H9 (cell line): ENCODE results near the gene RNF130. TPM values are rescaled to one million over a fixed set of nuclear protein-coding genes. Genes with fewer than 3 reads are reported as not detected.

ENCODE experiments used
- DNase-seq: peaks from one replicate; pipeline ENCODE4 v3.0.0-alpha.2; 2017
- H2AFZ ChIP-seq: one replicate; pipeline ENCODE4 v1.6.1; 2013; ENCODE audit warnings: mild to moderate bottlenecking, low read length, control low read depth, moderate library complexity
- H2AK5ac ChIP-seq: 2 replicates; pipeline ENCODE4 v1.6.1; 2013; ENCODE audit warnings: low read length, control low read depth, mixed read lengths; ENCODE audit not compliant: insufficient read length
- H2BK120ac ChIP-seq: one replicate; pipeline ENCODE4 v1.6.1; 2013; ENCODE audit warnings: low read depth, mild to moderate bottlenecking, low read length, control low read depth, inconsistent platforms; ENCODE audit not compliant: poor library complexity, severe bottlenecking
- H2BK12ac ChIP-seq: 2 replicates; pipeline ENCODE4 v1.6.1; 2013; ENCODE audit warnings: low read length, control low read depth, mixed read lengths, low read depth; ENCODE audit not compliant: insufficient read length
- H2BK15ac ChIP-seq: 2 replicates; pipeline ENCODE4 v1.6.1; 2013; ENCODE audit warnings: low read depth, low read length, control low read depth
- H2BK20ac ChIP-seq: one replicate; pipeline ENCODE4 v1.6.1; 2013; ENCODE audit warnings: low read depth, mild to moderate bottlenecking, low read length, control low read depth, inconsistent platforms; ENCODE audit not compliant: poor library complexity, severe bottlenecking
- H2BK5ac ChIP-seq: 2 replicates; pipeline ENCODE4 v1.6.1; 2013; ENCODE audit warnings: low read length, control low read depth, mixed read lengths; ENCODE audit not compliant: insufficient read length
- H3K14ac ChIP-seq: 2 replicates; pipeline ENCODE4 v1.6.1; 2013; ENCODE audit warnings: low read length, control low read depth; ENCODE audit not compliant: insufficient read depth
- H3K18ac ChIP-seq: 2 replicates; pipeline ENCODE4 v1.6.1; 2013; ENCODE audit warnings: low read depth, mild to moderate bottlenecking, mixed read lengths, low read length, control low read depth; ENCODE audit not compliant: insufficient read length
- H3K23ac ChIP-seq: 2 replicates; pipeline ENCODE4 v1.6.1; 2013; ENCODE audit warnings: low read length, control low read depth, mixed read lengths, low read depth; ENCODE audit not compliant: insufficient read length
- H3K23me2 ChIP-seq: 2 replicates; pipeline ENCODE4 v1.6.1; 2013; ENCODE audit warnings: low read depth, mild to moderate bottlenecking, mixed read lengths, low read length, control low read depth; ENCODE audit not compliant: insufficient read length, poor library complexity, severe bottlenecking
- H3K27ac ChIP-seq: 2 replicates; pipeline ENCODE4 v1.5.1; 2013; ENCODE audit warnings: low read length, control low read depth, mixed read lengths, low read depth; ENCODE audit not compliant: insufficient read length
- H3K27me3 ChIP-seq: 2 replicates; pipeline ENCODE4 v1.6.1; 2013; ENCODE audit warnings: low read length, control low read depth, inconsistent platforms; ENCODE audit not compliant: insufficient read depth
- H3K4ac ChIP-seq: 2 replicates; pipeline ENCODE4 v1.6.1; 2013; ENCODE audit warnings: low read depth, mild to moderate bottlenecking, control low read depth, inconsistent platforms, low read length, moderate library complexity
- H3K4me1 ChIP-seq: 2 replicates; pipeline ENCODE4 v1.6.1; 2013; ENCODE audit warnings: low read length, control low read depth, inconsistent platforms; ENCODE audit not compliant: insufficient read depth
- H3K4me2 ChIP-seq: 2 replicates; pipeline ENCODE4 v1.6.1; 2013; ENCODE audit warnings: low read length, control low read depth, mixed read lengths; ENCODE audit not compliant: insufficient read length, insufficient read depth
- H3K56ac ChIP-seq: 2 replicates; pipeline ENCODE4 v1.6.1; 2013; ENCODE audit warnings: low read depth, mild to moderate bottlenecking, mixed read lengths, low read length, control low read depth; ENCODE audit not compliant: insufficient read length
- H3K79me1 ChIP-seq: 2 replicates; pipeline ENCODE4 v1.6.1; 2013; ENCODE audit warnings: low read depth, mild to moderate bottlenecking, moderate library complexity, low read length, control low read depth, inconsistent platforms; ENCODE audit not compliant: insufficient read depth, poor library complexity, severe bottlenecking
- H3K79me2 ChIP-seq: 2 replicates; pipeline ENCODE4 v1.6.1; 2013; ENCODE audit warnings: low read length, control low read depth, inconsistent platforms; ENCODE audit not compliant: insufficient read depth
- H3K9ac ChIP-seq: 2 replicates; pipeline ENCODE4 v1.6.1; 2013; ENCODE audit warnings: low read length, control low read depth, mixed read lengths; ENCODE audit not compliant: insufficient read length; ENCODE audit errors: extremely low read depth
- H3K9me3 ChIP-seq: one replicate; pipeline ENCODE4 v1.6.1; 2013; ENCODE audit warnings: low read depth, low read length, inconsistent platforms; ENCODE audit not compliant: control insufficient read depth
- H3T11ph ChIP-seq: one replicate; pipeline ENCODE4 v1.6.1; 2013; ENCODE audit warnings: mild to moderate bottlenecking, low read length, control low read depth, inconsistent platforms
- H4K20me1 ChIP-seq: one replicate; pipeline ENCODE4 v1.6.1; 2013; ENCODE audit not compliant: control insufficient read depth, insufficient read length, insufficient read depth
- H4K5ac ChIP-seq: 2 replicates; pipeline ENCODE4 v1.6.1; 2013; ENCODE audit warnings: low read depth, mild to moderate bottlenecking, mixed read lengths, low read length, control low read depth; ENCODE audit not compliant: insufficient read length
- H4K8ac ChIP-seq: replicated peaks from 2 replicates; pipeline ENCODE4 v1.6.1; 2013; ENCODE audit warnings: low read length, control low read depth, mixed read lengths, low read depth; ENCODE audit not compliant: insufficient read length
- H4K91ac ChIP-seq: 2 replicates; pipeline ENCODE4 v1.6.1; 2013; ENCODE audit warnings: low read depth, mild to moderate bottlenecking, moderate library complexity, mixed read lengths, low read length, control low read depth; ENCODE audit not compliant: insufficient read length
- H3K27ac Mint-ChIP-seq, 3 experiments: 2 replicates in 2 of 3; 3 replicates in 1 of 3; pipeline ENCODE4 v1.8.0; 2020 to 2021; ENCODE audit warnings: mixed read lengths in 3 of 3, mild to moderate bottlenecking in 1 of 3, moderate library complexity in 1 of 3
- H3K27me3 Mint-ChIP-seq: 2 replicates; pipeline ENCODE4 v1.8.0; 2021; ENCODE audit warnings: low read depth, mild to moderate bottlenecking, moderate library complexity, mixed read lengths
- H3K36me3 Mint-ChIP-seq, 3 experiments: 2 replicates in 2 of 3; 3 replicates in 1 of 3; pipeline ENCODE4 v1.8.0; 2020 to 2021; ENCODE audit warnings: low read depth in 3 of 3, mixed read lengths in 3 of 3; ENCODE audit not compliant: insufficient read depth in 1 of 3
- H3K4me1 Mint-ChIP-seq, 2 experiments: 2 replicates each; pipeline ENCODE4 v1.8.0; 2020; ENCODE audit warnings: mixed read lengths in 2 of 2
- H3K4me3 Mint-ChIP-seq, 2 experiments: 2 replicates in 1 of 2; 3 replicates in 1 of 2; pipeline ENCODE4 v1.8.0; 2020 to 2021; ENCODE audit warnings: mild to moderate bottlenecking in 2 of 2, mixed read lengths in 2 of 2, moderate library complexity in 1 of 2
- H3K9me3 Mint-ChIP-seq, 2 experiments: 2 replicates in 1 of 2; 3 replicates in 1 of 2; pipeline ENCODE4 v1.8.0; 2020; ENCODE audit warnings: mild to moderate bottlenecking in 2 of 2, mixed read lengths in 2 of 2, moderate library complexity in 1 of 2
- CTCF ChIP-seq: fragments of 200-600 bp; sonication (generic); conservative IDR thresholded peaks from 3 replicates; pipeline ENCODE4 v1.8.0; 2021; ENCODE audit warnings: antibody characterized with exemption, mild to moderate bottlenecking
- WGBS: extraction: QIAGEN DNeasy Blood & Tissue Kit; methylation state at CpG from one replicate; pipeline ENCODE4 v1.1.7; 2013; ENCODE audit warnings: missing lambda C conversion rate, low lambda C conversion rate, mixed read lengths; ENCODE audit not compliant: insufficient read length; ENCODE audit errors: extremely low coverage; 5-methylcytosine and 5-hydroxymethylcytosine counted together
- total RNA-seq: library from RNA; stranded (reverse); gene quantifications from 2 replicates; pipeline ENCODE4 v1.2.1, GENCODE V29; 2021

The RNF130 gene
- total RNA-seq, 1 experiment from 2014 or later, result 80.0 TPM

- H2BK12ac ChIP-seq, result no peak overlapping the region
- H3K56ac ChIP-seq, result no peak overlapping the region
- no peaks in the 10 kb centered on the region for H3K23me2 ChIP-seq
- no peak overlapping the region for H3K14ac ChIP-seq
- no peak overlapping the region for H2BK5ac ChIP-seq
- H3K9me3 ChIP-seq, result no peaks in the 10 kb centered on the region
- no peak overlapping the region for H3K9ac ChIP-seq
- no peak overlapping the region for H3K4me2 ChIP-seq
- WGBS, result no CpG with 5 or more reads among the region's 6 CpGs
- Mint-ChIP-seq H3K36me3 (peaks cover 0 to 2% (median 0%) of the 10 kb centered on the region in 3 experiments; a peak in 1 of 7 replicates), H3K4me1 (peaks cover 11 to 20% of the 10 kb centered on the region in 2 experiments), H3K4me3 (no peak overlapping the region), H3K9me3 (no peaks in the 10 kb centered on the region), H3K27me3 (no peaks in the 10 kb centered on the region; the same call in 1 of the 2 replicates), H3K27ac (no peak overlapping the region)
- H2AFZ ChIP-seq, result no peak overlapping the region
- no peak overlapping the region for H3K4ac ChIP-seq
- H3K79me2 ChIP-seq, result no peaks in the 10 kb centered on the region
- H2BK20ac ChIP-seq, result no peak overlapping the region
- H3K27me3 ChIP-seq, result no peaks in the 10 kb centered on the region
- H3K23ac ChIP-seq, result no peak overlapping the region
- no peak overlapping the region for H3K18ac ChIP-seq
- H2BK120ac ChIP-seq, result no peak overlapping the region
- H4K20me1 ChIP-seq, result no peaks in the 10 kb centered on the region
- no peak overlapping the region for H4K91ac ChIP-seq
- H3K4me1 ChIP-seq, result peaks cover 7% of the 10 kb centered on the region; the same call in 1 of the 2 replicates
- H2AK5ac ChIP-seq, result no peak overlapping the region
- H4K8ac ChIP-seq, result no peak overlapping the region
- TF ChIP-seq CTCF, result no peak
- no peak overlapping the region for H3K27ac ChIP-seq
- H2BK15ac ChIP-seq, result no peak overlapping the region
- no peak overlapping the region for H4K5ac ChIP-seq
- no peaks in the 10 kb centered on the region for H3K79me1 ChIP-seq
- H3T11ph ChIP-seq, result no peak overlapping the region
- DNase-seq, result no peak
Measured at GRCh38 chr5:179916523-179916922, 155.0 kb downstream of the RNF130 start.
